GM18517 (cell line): ENCODE data around the gene BMPR1A.

Source experiments
- ATAC-seq: cut with Tn5 transposase; IDR thresholded peaks from one replicate; pipeline ENCODE4 v1.9.1; 2021; ENCODE audit warnings: mild to moderate bottlenecking, moderate library complexity; ENCODE audit not compliant: unreplicated experiment

Gene BMPR1A

GRCh38 chr10:86799188-86799845 is 42.9 kb downstream of the BMPR1A start:
- ATAC-seq, result no peak

- ATAC-seq, result no peak
These were observed 45.6 kb downstream of the BMPR1A start for GRCh38 chr10:86801995-86802394.

- ATAC-seq, result no peak
These were observed 46.2 kb downstream of the BMPR1A start for GRCh38 chr10:86802473-86803108.

- ATAC-seq, result no peak
These were observed 46.7 kb downstream of the BMPR1A start for GRCh38 chr10:86803156-86803555.

GRCh38 chr10:86804805-86805204 is 48.4 kb downstream of the BMPR1A start:
- no peak for ATAC-seq

GRCh38 chr10:86813101-86813500 is 56.7 kb downstream of the BMPR1A start:
- ATAC-seq, result no peak

GRCh38 chr10:86813982-86814381 is 57.6 kb downstream of the BMPR1A start:
- ATAC-seq, result no peak

- no peak for ATAC-seq
These were observed 58.7 kb downstream of the BMPR1A start for GRCh38 chr10:86815035-86815617.

GRCh38 chr10:86815640-86816039 is 59.2 kb downstream of the BMPR1A start:
- no peak for ATAC-seq

GRCh38 chr10:86817246-86817645 is 60.8 kb downstream of the BMPR1A start:
- ATAC-seq, result no peak

GRCh38 chr10:86819567-86819966 is 63.1 kb downstream of the BMPR1A start:
- ATAC-seq, result no peak

- no peak for ATAC-seq
These were observed 64.1 kb downstream of the BMPR1A start for GRCh38 chr10:86820509-86820908.

GRCh38 chr10:86821388-86821999 is 65.1 kb downstream of the BMPR1A start:
- ATAC-seq, result no peak

- no peak for ATAC-seq
These were observed 67.1 kb downstream of the BMPR1A start for GRCh38 chr10:86823565-86823964.

- ATAC-seq, result no peak
These were observed 67.7 kb downstream of the BMPR1A start for GRCh38 chr10:86824151-86824550.

GRCh38 chr10:86825366-86825765 is 68.9 kb downstream of the BMPR1A start:
- ATAC-seq, result no peak

- ATAC-seq, result no peak
These were observed 71.2 kb downstream of the BMPR1A start for GRCh38 chr10:86827639-86828038.

GRCh38 chr10:86828145-86828544 is 71.7 kb downstream of the BMPR1A start:
- ATAC-seq, result no peak

- ATAC-seq, result no peak
These were observed 73.1 kb downstream of the BMPR1A start for GRCh38 chr10:86829472-86829871.

GRCh38 chr10:86830043-86830591 is 73.7 kb downstream of the BMPR1A start:
- no peak for ATAC-seq

GRCh38 chr10:86833969-86834368 is 77.5 kb downstream of the BMPR1A start:
- ATAC-seq, result no peak

GRCh38 chr10:86836044-86836443 is 79.6 kb downstream of the BMPR1A start:
- ATAC-seq, result no peak
